HG02623 (cell line): ENCODE measurements around the gene USP49.

Experiments
- ATAC-seq: cut with Tn5 transposase; IDR thresholded peaks from one replicate; pipeline ENCODE4 v1.9.1; 2021; ENCODE audit warnings: moderate library complexity; ENCODE audit not compliant: unreplicated experiment

Gene USP49

GRCh38 chr6:41877051-41877680, 18.0 kb downstream of the USP49 start:
- no peak for ATAC-seq

- no peak for ATAC-seq
These were observed 20.4 kb downstream of the USP49 start for GRCh38 chr6:41874741-41875140.

- ATAC-seq: no peak
These were observed 23.0 kb downstream of the USP49 start for GRCh38 chr6:41872147-41872546.

GRCh38 chr6:41871691-41872090, 23.5 kb downstream of the USP49 start:
- ATAC-seq: no peak

GRCh38 chr6:41859356-41859755, 35.8 kb downstream of the USP49 start:
- no peak for ATAC-seq

DNA sequence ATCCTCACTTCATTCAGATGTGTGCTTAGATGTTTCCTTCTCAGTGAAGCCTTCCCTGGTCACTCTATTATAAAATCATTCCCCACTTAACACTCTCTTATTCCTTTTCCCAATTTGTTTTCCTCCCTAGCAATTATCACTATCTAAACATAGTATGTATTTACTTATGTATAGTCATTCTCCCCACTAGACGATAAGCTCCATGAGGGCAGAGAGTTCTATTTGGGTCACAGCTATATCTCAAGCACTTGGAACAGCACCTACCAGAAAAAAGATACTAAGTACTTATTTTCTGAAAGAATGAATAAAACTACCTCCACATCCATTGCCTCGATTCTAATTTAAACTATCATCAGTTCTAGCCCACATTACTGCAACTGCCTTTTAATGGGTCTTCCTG, 36.5 kb downstream of the USP49 start:
- ATAC-seq: no peak

DNA sequence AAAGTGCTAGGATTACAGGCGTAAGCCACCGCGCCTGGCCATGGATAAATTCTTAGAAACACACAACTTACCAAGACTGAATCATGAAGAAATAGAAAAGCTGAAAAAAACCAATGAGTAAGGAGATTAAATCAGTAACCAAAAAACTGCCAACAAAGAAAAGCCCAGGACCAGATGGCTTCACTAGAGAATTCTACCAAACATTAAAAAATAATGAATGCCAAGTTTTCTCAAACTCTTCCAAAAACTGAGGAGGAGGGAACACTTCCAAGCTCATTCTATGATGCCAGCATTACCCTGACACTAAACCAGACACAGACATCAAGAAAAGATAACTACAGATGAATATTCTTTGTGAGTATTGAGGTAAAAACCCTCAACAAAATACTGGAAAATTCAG, 44.3 kb downstream of the USP49 start:
- no peak for ATAC-seq

DNA sequence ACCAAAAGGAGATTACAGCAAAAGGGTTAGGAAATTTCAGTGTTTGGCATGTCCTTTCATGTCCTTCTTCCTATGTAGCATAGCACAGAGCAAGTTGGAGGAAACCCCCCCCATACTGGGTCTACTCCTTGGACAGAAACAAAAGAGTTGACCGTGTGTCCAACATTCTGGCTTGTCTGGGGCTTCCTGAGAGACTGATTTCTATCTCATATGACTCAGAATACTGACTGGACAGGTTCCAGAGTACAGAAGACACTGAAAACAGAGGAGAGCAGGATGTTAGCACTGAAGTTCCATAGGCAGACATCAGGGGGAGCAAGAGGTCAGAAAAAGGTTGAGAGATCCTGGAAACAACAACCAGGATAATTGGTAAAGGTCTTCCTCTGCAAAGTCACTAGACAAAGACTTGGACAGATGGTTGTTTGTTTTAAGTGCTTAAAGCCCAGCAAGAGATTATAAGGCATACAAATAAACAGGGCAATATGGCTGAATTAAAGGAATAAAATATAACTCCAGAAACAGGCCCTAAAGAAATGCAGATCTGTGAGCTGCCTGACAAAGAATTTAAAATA, 48.4 kb downstream of the USP49 start:
- ATAC-seq: no peak

- no peak for ATAC-seq
These were observed 52.0 kb downstream of the USP49 start for GRCh38 chr6:41843178-41843577.

DNA sequence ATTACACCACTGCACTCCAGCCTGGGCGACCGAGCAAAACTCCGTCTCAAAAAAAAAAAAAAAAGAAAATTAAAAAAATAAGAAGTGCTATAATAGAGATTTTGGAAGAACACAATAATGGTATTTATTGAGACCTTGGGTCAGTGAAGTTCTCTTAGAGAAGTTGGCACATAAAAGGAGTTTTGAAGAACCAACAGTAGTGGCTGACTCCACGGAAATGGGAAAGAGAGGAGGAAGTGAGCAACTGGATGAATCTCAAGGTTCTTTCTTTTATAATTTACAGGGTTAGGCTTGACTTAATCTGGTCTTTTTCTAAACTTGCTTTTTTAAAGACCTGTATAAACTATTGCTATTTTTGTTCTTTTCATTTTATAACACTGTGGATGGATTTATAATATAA, 54.8 kb downstream of the USP49 start:
- ATAC-seq: no peak

GRCh38 chr6:41836660-41837052, 58.5 kb downstream of the USP49 start:
- ATAC-seq: no peak

DNA sequence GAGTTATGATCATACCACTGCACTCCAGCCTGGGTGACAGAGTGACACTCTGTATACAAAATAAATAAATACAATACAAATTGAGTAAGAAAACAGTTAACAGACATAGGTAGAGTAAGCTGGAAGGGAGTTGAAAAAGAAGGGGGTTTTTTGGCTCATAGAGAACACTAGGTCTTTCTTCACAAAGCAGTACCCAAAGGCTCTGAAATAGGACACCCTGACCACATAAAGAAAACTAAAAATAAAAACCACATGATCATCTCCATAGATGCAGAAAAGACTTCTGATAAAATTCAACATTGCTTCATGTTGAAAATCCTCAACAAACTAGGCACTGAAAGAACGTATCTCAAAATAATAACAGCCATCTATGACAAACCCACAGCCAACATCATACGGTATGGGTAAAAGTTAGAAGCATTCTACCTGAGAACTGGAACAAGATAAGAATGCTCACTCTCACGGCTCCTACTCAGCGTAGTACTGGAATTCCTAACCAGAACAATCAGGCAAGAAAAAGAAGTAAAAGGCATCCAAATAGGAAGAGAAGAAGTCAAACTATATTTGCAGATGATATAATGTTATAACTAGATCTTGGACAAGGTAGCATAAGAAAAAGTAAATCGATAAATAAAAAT, 59.0 kb downstream of the USP49 start:
- no peak for ATAC-seq

GRCh38 chr6:41832263-41832662, 62.9 kb downstream of the USP49 start:
- ATAC-seq: no peak

- no peak for ATAC-seq
These were observed 68.7 kb downstream of the USP49 start for GRCh38 chr6:41826343-41827022.

GRCh38 chr6:41824571-41825569, 70.3 kb downstream of the USP49 start:
- ATAC-seq: no peak

DNA sequence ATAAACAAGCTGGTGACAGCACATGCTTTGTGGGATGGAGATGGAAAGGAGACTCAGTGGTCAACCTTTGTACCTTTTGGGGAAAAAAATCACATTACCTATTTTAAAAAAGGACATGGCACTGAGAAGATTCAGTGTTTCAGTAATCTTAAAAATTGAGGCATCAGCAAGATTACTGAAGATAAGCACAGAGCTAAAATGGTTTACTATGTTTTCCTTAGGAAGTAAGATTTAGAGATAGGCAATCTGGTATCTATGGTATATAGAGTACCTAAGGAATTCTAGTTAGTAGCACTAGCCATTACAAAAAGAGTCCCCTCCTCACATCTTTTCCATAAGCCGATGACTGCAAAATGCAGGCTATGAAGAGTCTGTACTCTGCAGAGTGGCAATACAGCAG, 72.0 kb downstream of the USP49 start:
- ATAC-seq: no peak

DNA sequence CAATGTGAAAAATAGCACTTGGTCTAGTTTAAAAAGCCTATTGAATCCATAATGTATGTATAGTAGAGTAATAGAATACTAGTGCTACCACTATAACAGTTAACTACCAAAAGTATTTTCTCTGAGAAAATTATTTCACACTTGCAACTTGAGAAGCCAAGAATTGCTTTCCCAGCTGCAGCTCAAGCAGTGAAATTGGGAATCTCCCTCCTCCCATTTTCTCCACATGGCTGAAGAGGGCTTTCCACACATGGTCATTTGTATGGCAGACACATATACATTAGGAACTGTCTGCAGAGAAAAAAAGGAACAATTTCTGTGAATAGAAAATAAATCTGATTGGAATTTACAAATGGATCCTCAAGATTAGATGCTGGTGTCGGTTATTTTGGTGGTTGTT, 73.2 kb downstream of the USP49 start:
- ATAC-seq: no peak

- ATAC-seq: no peak
These were observed 73.9 kb downstream of the USP49 start for GRCh38 chr6:41821266-41821665.

DNA sequence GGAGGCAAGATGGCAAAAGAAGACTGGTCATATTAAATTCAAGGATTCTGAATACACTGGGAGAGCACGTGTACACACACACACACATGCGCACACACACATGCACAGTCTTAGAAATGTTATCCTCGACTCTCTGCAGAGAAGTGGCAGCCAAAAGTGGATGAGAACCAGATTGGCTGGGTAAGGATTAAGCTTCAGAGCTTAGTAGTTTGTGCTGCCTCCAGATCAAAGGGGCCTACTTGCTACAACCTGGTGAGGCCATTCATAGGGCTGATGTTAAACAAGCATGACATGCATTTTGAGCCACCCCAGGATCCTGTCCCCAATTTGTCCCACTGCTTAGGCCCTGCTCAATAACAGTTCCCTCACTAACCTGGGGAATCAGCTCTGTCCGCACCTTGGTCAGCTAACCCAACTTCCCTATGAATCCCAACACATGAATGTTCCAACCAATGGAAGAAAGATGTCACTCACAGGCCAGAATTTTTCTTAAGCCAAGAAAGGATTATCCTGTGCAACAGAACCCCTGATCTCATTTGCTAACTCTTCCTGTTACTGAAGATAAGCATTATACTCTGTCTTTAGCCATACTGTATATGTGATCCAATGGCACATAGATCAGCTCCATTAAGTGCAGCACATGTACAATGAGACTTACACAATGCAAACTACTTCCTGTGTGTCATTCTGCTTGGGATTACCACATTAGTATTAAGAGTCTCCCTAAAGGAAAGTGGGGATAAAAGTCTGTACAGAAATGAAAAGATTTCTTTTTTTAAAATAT, 76.7 kb downstream of the USP49 start:
- no peak for ATAC-seq

GRCh38 chr6:41815587-41815986, 79.6 kb downstream of the USP49 start:
- ATAC-seq: no peak
